Ishikawa (cell line): ENCODE measurements around the gene OR52A1.

ENCODE experiments used
- CEBPB ChIP-seq: IDR thresholded peaks from 2 replicates; pipeline ENCODE4 v1.6.1; 2012
- CREB1 ChIP-seq: IDR thresholded peaks from 2 replicates; pipeline ENCODE4 v1.6.1; 2012; ENCODE audit warnings: low read depth
- EGR1 ChIP-seq: IDR thresholded peaks from 2 replicates; pipeline ENCODE4 v1.6.1; 2012
- EP300 ChIP-seq: IDR thresholded peaks from 2 replicates; pipeline ENCODE4 v1.6.1; 2012; ENCODE audit warnings: borderline replicate concordance
- FOXM1 ChIP-seq: IDR thresholded peaks from 2 replicates; pipeline ENCODE4 v1.6.1; 2012; ENCODE audit warnings: low read depth, borderline replicate concordance
- MAX ChIP-seq: IDR thresholded peaks from 2 replicates; pipeline ENCODE4 v1.6.1; 2012
- NFIC ChIP-seq: IDR thresholded peaks from 2 replicates; pipeline ENCODE4 v1.6.1; 2012
- RAD21 ChIP-seq: IDR thresholded peaks from 2 replicates; pipeline ENCODE4 v1.6.1; 2012; ENCODE audit warnings: low read depth
- REST ChIP-seq: IDR thresholded peaks from 2 replicates; pipeline ENCODE4 v1.6.1; 2012; ENCODE audit warnings: low read depth, mild to moderate bottlenecking
- TAF1 ChIP-seq: IDR thresholded peaks from 2 replicates; pipeline ENCODE4 v1.6.1; 2012; ENCODE audit warnings: low read depth, mild to moderate bottlenecking
- TCF12 ChIP-seq: IDR thresholded peaks from 2 replicates; pipeline ENCODE4 v1.6.1; 2012; ENCODE audit warnings: low read depth
- TEAD4 ChIP-seq: IDR thresholded peaks from 2 replicates; pipeline ENCODE4 v1.6.1; 2012
- USF1 ChIP-seq: IDR thresholded peaks from 2 replicates; pipeline ENCODE4 v1.6.1; 2012
- YY1 ChIP-seq: IDR thresholded peaks from 2 replicates; pipeline ENCODE4 v1.6.1; 2012; ENCODE audit warnings: low read depth
- ZBTB7A ChIP-seq: IDR thresholded peaks from 2 replicates; pipeline ENCODE4 v1.6.1; 2012; ENCODE audit warnings: low read depth

Gene OR52A1

GRCh38 chr11:5159806-5160205, 5.2 kb upstream of the OR52A1 start:
- TF ChIP-seq TCF12 = no peak
- TF ChIP-seq TAF1 = no peak
- no peak for TF ChIP-seq TEAD4
- TF ChIP-seq REST = no peak
- no peak for TF ChIP-seq NFIC
- no peak for TF ChIP-seq MAX
- TF ChIP-seq USF1 = no peak
- TF ChIP-seq FOXM1 = no peak
- TF ChIP-seq ZBTB7A = no peak
- no peak for TF ChIP-seq EGR1
- no peak for TF ChIP-seq CREB1

- TF ChIP-seq FOXM1 (no peak), USF1 (no peak), ZBTB7A (no peak), YY1 (no peak), MAX (no peak), CEBPB (no peak), TEAD4 (no peak)
These were observed 754 bp downstream of the OR52A1 start for GRCh38 chr11:5153574-5154431.

GRCh38 chr11:5151713-5152153, 2.8 kb downstream of the OR52A1 start:
- TF ChIP-seq USF1 = no peak
- no peak for TF ChIP-seq CEBPB
- no peak for TF ChIP-seq ZBTB7A
- no peak for TF ChIP-seq EGR1
- no peak for TF ChIP-seq NFIC
- no peak for TF ChIP-seq EP300
- TF ChIP-seq REST = no peak
- TF ChIP-seq TEAD4 = no peak
- no peak for TF ChIP-seq TAF1
- TF ChIP-seq MAX = no peak
- no peak for TF ChIP-seq CREB1
- TF ChIP-seq TCF12 = no peak
- no peak for TF ChIP-seq RAD21
- no peak for TF ChIP-seq FOXM1

GRCh38 chr11:5137996-5138395, 16.6 kb downstream of the OR52A1 start, which contains the start of gene OR52A5:
Gene OR52A5 (minus strand): TSS chr11:5138356. CDS start chr11:5132642, 5,714 bp downstream.
- TF ChIP-seq ZBTB7A = no peak
- no peak for TF ChIP-seq RAD21

- no peak for TF ChIP-seq CREB1
- no peak for TF ChIP-seq TCF12
- no peak for TF ChIP-seq ZBTB7A
- no peak for TF ChIP-seq USF1
These were observed 17.5 kb downstream of the OR52A1 start for GRCh38 chr11:5137014-5137413.
